ENCODE data around the gene MPPED2. TPM values are rescaled to one million over a fixed set of nuclear protein-coding genes. Genes with fewer than 3 reads are reported as not detected.

MPPED2 gene
- total RNA-seq, 1 experiment from 2014 or later, result 2.4 TPM

DNA sequence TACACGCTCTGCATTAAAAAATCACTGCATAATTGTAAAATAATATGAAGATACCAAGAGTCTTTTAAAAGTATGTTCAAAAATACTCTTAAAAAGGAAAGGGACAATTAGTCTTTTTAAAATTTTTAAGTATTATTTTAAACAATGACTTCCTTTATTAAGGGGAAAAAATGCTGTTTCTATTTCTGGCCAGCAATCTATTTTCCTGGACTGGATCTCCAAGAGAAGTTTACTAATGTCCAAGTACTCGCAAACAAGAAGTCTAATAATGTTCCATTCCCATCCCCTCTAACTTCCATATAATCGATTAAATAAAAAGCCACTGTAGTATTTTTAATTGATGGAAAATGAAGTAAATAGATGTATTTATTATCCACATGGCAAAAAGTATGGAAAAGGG is 123.7 kb downstream of the MPPED2 start (continued):
- TF ChIP-seq, protein P1, sequence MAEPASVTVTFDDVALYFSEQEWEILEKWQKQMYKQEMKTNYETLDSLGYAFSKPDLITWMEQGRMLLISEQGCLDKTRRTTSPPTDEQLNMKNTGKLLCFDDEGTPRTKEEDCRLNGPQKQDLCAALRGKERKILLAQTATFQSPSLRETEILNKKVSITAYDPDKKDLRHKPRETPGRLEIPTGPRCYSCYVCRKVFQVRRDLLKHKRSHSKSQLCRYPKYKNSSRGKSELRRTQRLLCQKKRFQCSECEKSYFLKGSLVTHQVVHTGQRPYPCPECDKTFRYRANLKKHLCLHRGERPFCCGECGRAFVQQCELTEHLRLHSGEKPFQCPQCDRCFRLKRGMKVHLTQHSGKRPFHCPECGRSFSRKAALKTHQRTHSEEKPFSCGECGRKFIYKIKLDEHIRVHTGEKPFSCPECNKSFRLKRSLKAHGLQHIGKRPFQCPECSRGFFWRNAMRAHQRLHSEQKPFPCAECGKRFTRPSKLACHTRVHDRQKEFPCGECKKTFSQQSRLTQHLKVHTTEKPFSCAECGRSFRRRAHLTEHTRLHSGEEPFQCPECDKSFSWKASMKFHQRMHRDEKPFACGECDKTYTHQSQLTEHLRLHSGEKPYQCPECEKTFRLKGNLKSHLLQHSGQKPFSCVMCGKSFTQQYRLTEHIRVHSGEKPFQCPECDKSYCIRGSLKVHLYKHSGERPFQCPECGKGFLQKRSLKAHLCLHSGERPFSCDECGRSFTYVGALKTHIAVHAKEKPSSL (CRISPR knock-in tag; conservative IDR thresholded peaks at IDR 0.05), result no peak

DNA sequence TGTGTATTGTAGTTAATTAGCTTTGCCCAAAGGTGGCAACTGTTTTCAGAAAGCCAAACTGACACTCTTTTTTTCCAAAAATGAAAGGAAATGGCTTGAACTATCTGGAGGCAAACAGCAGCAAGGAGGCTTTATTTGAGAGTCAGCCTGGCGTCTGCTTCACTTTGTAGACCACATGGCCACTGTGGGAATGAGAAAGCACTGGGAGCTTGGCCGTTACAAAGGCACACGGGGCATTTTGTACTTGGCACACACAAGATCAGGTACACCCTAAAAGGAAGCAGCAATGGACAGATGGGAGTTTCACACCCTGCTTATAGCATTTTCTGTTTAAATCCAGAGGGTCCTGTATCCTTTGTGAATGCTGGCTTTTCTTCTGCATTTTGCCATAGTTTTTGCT is 126.3 kb downstream of the MPPED2 start:
- ChIA-PET CTCF (no interaction called here), POLR2A (no interaction called here)
- Mint-ChIP-seq H3K27me3 (ENCODE audit: low read depth) (peaks cover 16% of the 10 kb centered on the region), H3K27ac (no peak overlapping the region), H3K9me3 (no peaks in the 10 kb centered on the region), H3K4me1 (peaks cover 44% of the 10 kb centered on the region), H3K4me3 (no peak overlapping the region), H3K36me3 (no peaks in the 10 kb centered on the region)
- ATAC-seq, result no peak
- TF ChIP-seq JAZF1 (CRISPR knock-in tag; IDR thresholded peaks at IDR 0.05), result no peak
- no peak for TF ChIP-seq IRF2 (CRISPR knock-in tag; IDR thresholded peaks at IDR 0.05; ENCODE audit: borderline replicate concordance, low read depth)
- TF ChIP-seq, protein P2, sequence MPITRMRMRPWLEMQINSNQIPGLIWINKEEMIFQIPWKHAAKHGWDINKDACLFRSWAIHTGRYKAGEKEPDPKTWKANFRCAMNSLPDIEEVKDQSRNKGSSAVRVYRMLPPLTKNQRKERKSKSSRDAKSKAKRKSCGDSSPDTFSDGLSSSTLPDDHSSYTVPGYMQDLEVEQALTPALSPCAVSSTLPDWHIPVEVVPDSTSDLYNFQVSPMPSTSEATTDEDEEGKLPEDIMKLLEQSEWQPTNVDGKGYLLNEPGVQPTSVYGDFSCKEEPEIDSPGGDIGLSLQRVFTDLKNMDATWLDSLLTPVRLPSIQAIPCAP (CRISPR knock-in tag; IDR thresholded peaks at IDR 0.05), result no peak
- TF ChIP-seq, protein P3, sequence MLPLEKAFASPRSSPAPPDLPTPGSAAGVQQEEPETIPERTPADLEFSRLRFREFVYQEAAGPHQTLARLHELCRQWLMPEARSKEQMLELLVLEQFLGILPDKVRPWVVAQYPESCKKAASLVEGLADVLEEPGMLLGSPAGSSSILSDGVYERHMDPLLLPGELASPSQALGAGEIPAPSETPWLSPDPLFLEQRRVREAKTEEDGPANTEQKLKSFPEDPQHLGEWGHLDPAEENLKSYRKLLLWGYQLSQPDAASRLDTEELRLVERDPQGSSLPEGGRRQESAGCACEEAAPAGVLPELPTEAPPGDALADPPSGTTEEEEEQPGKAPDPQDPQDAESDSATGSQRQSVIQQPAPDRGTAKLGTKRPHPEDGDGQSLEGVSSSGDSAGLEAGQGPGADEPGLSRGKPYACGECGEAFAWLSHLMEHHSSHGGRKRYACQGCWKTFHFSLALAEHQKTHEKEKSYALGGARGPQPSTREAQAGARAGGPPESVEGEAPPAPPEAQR (CRISPR knock-in tag; IDR thresholded peaks at IDR 0.05), result no peak
- no peak for TF ChIP-seq GTF2I (CRISPR knock-in tag; conservative IDR thresholded peaks at IDR 0.05)
- TF ChIP-seq, protein P4, sequence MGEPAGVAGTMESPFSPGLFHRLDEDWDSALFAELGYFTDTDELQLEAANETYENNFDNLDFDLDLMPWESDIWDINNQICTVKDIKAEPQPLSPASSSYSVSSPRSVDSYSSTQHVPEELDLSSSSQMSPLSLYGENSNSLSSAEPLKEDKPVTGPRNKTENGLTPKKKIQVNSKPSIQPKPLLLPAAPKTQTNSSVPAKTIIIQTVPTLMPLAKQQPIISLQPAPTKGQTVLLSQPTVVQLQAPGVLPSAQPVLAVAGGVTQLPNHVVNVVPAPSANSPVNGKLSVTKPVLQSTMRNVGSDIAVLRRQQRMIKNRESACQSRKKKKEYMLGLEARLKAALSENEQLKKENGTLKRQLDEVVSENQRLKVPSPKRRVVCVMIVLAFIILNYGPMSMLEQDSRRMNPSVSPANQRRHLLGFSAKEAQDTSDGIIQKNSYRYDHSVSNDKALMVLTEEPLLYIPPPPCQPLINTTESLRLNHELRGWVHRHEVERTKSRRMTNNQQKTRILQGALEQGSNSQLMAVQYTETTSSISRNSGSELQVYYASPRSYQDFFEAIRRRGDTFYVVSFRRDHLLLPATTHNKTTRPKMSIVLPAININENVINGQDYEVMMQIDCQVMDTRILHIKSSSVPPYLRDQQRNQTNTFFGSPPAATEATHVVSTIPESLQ (CRISPR knock-in tag; IDR thresholded peaks at IDR 0.05), result no peak
- no peak for TF ChIP-seq GRHL2 (CRISPR knock-in tag; IDR thresholded peaks at IDR 0.05; ENCODE audit: insufficient replicate concordance, severe bottlenecking)
- TF ChIP-seq ATF1 (CRISPR knock-in tag; IDR thresholded peaks at IDR 0.05), result no peak
- TF ChIP-seq SMAD3 (CRISPR knock-in tag; IDR thresholded peaks at IDR 0.05; ENCODE audit: borderline replicate concordance), result no peak
- TF ChIP-seq, protein P5, sequence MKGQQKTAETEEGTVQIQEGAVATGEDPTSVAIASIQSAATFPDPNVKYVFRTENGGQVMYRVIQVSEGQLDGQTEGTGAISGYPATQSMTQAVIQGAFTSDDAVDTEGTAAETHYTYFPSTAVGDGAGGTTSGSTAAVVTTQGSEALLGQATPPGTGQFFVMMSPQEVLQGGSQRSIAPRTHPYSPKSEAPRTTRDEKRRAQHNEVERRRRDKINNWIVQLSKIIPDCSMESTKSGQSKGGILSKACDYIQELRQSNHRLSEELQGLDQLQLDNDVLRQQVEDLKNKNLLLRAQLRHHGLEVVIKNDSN (CRISPR knock-in tag; IDR thresholded peaks at IDR 0.05), result no peak
- TF ChIP-seq ZNF416 (CRISPR knock-in tag; IDR thresholded peaks at IDR 0.05), result no peak
- no peak for TF ChIP-seq SMAD4 (CRISPR knock-in tag; IDR thresholded peaks at IDR 0.05)
- no peak for TF ChIP-seq EMX1 (CRISPR knock-in tag; IDR thresholded peaks at IDR 0.05)
- no peak for TF ChIP-seq NR2C2 (CRISPR knock-in tag; IDR thresholded peaks at IDR 0.05)
- DNase-seq (ENCODE audit: low spot score), result no peak

DNA sequence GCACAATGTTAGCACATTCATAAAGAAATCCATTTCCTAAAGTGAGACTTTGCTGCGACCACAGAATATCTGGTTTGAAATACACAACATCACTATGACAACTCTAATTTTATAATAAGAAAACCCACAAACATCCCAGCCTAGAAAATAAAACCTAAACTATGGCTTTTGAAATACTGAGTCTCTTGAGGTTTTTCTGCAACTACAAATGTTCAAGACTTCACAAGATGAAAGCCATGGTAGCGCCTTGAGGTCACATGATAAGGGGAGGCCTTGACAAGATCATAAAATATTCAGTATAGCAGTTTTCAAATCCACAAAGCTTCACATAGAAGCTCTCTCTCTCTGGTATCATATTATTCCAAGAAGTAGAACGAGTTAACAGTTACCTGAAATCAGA is 126.8 kb downstream of the MPPED2 start:
- ChIA-PET CTCF (no interaction called here), POLR2A (no interaction called here)
- Mint-ChIP-seq H3K4me3 (no peak overlapping the region), H3K9me3 (no peaks in the 10 kb centered on the region), H3K36me3 (no peaks in the 10 kb centered on the region), H3K4me1 (peaks cover 49% of the 10 kb centered on the region), H3K27me3 (ENCODE audit: low read depth) (peaks cover 16% of the 10 kb centered on the region), H3K27ac (no peak overlapping the region)
- DNase-seq (ENCODE audit: low spot score) (no peak), ATAC-seq (no peak)
- TF ChIP-seq, protein P6, sequence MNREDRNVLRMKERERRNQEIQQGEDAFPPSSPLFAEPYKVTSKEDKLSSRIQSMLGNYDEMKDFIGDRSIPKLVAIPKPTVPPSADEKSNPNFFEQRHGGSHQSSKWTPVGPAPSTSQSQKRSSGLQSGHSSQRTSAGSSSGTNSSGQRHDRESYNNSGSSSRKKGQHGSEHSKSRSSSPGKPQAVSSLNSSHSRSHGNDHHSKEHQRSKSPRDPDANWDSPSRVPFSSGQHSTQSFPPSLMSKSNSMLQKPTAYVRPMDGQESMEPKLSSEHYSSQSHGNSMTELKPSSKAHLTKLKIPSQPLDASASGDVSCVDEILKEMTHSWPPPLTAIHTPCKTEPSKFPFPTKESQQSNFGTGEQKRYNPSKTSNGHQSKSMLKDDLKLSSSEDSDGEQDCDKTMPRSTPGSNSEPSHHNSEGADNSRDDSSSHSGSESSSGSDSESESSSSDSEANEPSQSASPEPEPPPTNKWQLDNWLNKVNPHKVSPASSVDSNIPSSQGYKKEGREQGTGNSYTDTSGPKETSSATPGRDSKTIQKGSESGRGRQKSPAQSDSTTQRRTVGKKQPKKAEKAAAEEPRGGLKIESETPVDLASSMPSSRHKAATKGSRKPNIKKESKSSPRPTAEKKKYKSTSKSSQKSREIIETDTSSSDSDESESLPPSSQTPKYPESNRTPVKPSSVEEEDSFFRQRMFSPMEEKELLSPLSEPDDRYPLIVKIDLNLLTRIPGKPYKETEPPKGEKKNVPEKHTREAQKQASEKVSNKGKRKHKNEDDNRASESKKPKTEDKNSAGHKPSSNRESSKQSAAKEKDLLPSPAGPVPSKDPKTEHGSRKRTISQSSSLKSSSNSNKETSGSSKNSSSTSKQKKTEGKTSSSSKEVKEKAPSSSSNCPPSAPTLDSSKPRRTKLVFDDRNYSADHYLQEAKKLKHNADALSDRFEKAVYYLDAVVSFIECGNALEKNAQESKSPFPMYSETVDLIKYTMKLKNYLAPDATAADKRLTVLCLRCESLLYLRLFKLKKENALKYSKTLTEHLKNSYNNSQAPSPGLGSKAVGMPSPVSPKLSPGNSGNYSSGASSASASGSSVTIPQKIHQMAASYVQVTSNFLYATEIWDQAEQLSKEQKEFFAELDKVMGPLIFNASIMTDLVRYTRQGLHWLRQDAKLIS (CRISPR knock-in tag; IDR thresholded peaks at IDR 0.05; ENCODE audit: borderline replicate concordance), result no peak
- TF ChIP-seq ZNF263 (CRISPR knock-in tag; IDR thresholded peaks at IDR 0.05; ENCODE audit: low read depth) (no peak), NFE2L1 (CRISPR knock-in tag; IDR thresholded peaks at IDR 0.05) (no peak), ESRRA (CRISPR knock-in tag; IDR thresholded peaks at IDR 0.05; ENCODE audit: borderline replicate concordance) (no peak)
